A673 (cell line): ENCODE measurements around the gene ATP9A. TPM values are rescaled to one million over a fixed set of nuclear protein-coding genes. Genes with fewer than 3 reads are reported as not detected.

ENCODE experiments used
- BruUV-seq: library from RNA; stranded (reverse); fragments of 400-500 nt; replicated peaks from 2 replicates; lab custom pipeline; 2021; lab: Mats Ljungman, UMichigan
- CTCF ChIA-PET: fragments of 300-600 bp; sonication (Branson Sonifier 250); formaldehyde crosslinking; loops from one replicate; lab custom pipeline; 2022; ENCODE audit warnings: antibody characterized with exemption; lab: Charles Lee
- POLR2A ChIA-PET: fragments of 300-600 bp; sonication (Branson Sonifier 250); formaldehyde crosslinking; loops from one replicate; lab custom pipeline; 2022; ENCODE audit warnings: antibody characterized with exemption; ENCODE audit not compliant: low non-redundant PET; lab: Charles Lee
- DNase-seq: peaks from one replicate; pipeline ENCODE4 v3.0.0-alpha.2; 2015; ENCODE audit warnings: low spot score
- H3K27ac ChIP-seq: fragments of 200-600 bp; sonication (generic); 2 replicates; pipeline ENCODE4 v1.5.1; 2016; ENCODE audit warnings: mixed run types, low read depth, mild to moderate bottlenecking, mixed read lengths, antibody characterized with exemption, low read length; ENCODE audit not compliant: poor library complexity, severe bottlenecking
- H3K27me3 ChIP-seq: fragments of 200-600 bp; sonication (generic); replicated peaks from 2 replicates; pipeline ENCODE4 v1.6.1; 2017; ENCODE audit warnings: mixed run types, low read depth, mild to moderate bottlenecking, mixed read lengths, antibody characterized with exemption, low read length; ENCODE audit not compliant: insufficient read depth, poor library complexity
- H3K36me3 ChIP-seq: fragments of 200-600 bp; sonication (generic); 2 replicates; pipeline ENCODE4 v1.6.1; 2016; ENCODE audit warnings: mixed run types, mild to moderate bottlenecking, mixed read lengths, antibody characterized with exemption, low read length; ENCODE audit not compliant: insufficient read depth, poor library complexity, severe bottlenecking
- H3K4me1 ChIP-seq: fragments of 200-600 bp; sonication (generic); 2 replicates; pipeline ENCODE4 v1.6.1; 2017; ENCODE audit warnings: mixed run types, mild to moderate bottlenecking, mixed read lengths, antibody characterized with exemption, low read length; ENCODE audit not compliant: insufficient read depth, poor library complexity, severe bottlenecking
- H3K4me3 ChIP-seq: fragments of 200-600 bp; sonication (generic); 2 replicates; pipeline ENCODE4 v1.5.1; 2016; ENCODE audit warnings: low read depth, mixed run types, mild to moderate bottlenecking, mixed read lengths, low read length; ENCODE audit not compliant: poor library complexity, severe bottlenecking
- H3K9me3 ChIP-seq: fragments of 200-600 bp; sonication (generic); 2 replicates; pipeline ENCODE4 v1.6.1; 2016; ENCODE audit warnings: mixed run types, low read depth, mild to moderate bottlenecking, mixed read lengths, antibody characterized with exemption, low read length; ENCODE audit not compliant: poor library complexity, severe bottlenecking
- EZH2 ChIP-seq: fragments of 200-600 bp; sonication (generic); IDR thresholded peaks from 2 replicates; pipeline ENCODE4 v1.6.1; 2017; ENCODE audit warnings: borderline replicate concordance, low read depth, mild to moderate bottlenecking, mixed read lengths, antibody characterized with exemption, low read length; ENCODE audit not compliant: poor library complexity, severe bottlenecking
- intact Hi-C: fragments of 100-400 bp; cut with micrococcal nuclease; formaldehyde crosslinking; loops from one replicate; pipeline ENCODE4 v1.10.0; 2022; ENCODE audit not compliant: unreplicated experiment
- total RNA-seq: library from RNA; stranded (reverse); gene quantifications from 2 replicates; pipeline ENCODE4 v1.2.3, GENCODE V29; 2021
- TF ChIP-seq, protein P1 (sequence below): fragments of 300-800, 200-600 bp; sonication (generic); conservative IDR thresholded peaks from 2 replicates; pipeline ENCODE4 v1.5.1; 2017; ENCODE audit warnings: low read depth, mild to moderate bottlenecking, antibody characterized with exemption, low read length, moderate library complexity, mixed read lengths

Gene ATP9A
- total RNA-seq, 1 experiment from 2014 or later: 31.2 TPM

DNA sequence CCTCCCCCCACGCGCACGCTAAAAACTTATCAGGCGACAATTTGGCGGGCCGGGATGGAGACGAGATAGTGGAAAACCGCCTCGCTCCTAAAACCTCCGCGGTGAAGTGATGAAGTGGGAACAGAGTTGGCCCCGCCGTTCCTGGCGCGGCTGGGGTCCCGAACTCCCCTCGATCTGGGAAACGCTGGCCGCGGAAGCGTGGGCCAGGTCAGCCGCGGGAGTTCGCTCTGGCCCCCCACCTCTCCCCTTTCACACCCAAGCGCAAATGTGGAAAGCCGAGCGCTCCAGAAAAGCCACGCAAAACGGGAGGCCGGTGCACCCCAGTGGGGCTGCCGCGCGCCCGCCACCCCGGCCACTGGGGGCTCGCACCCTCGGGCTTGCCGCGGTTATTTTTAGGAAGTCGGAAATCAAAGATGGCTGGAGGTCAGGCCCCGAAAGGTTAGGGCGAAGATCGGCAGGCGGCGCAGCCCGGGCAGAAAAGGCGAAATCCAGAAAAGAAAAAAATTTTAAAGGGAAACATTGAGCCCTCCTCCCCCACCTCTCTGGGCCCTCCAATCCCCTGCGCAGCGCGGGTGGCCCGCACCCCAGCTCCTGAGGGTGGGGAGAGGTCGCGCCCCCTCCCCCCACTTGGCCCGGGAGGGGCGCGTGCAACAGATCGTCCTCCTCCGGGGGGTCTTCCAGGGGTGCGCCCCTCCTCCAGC lies 33.1 kb upstream of the ATP9A start:
- peaks cover 38% of the 10 kb centered on the region for H3K4me1 ChIP-seq
- DNase-seq: peak; percentile 47
- TF ChIP-seq, protein P1, sequence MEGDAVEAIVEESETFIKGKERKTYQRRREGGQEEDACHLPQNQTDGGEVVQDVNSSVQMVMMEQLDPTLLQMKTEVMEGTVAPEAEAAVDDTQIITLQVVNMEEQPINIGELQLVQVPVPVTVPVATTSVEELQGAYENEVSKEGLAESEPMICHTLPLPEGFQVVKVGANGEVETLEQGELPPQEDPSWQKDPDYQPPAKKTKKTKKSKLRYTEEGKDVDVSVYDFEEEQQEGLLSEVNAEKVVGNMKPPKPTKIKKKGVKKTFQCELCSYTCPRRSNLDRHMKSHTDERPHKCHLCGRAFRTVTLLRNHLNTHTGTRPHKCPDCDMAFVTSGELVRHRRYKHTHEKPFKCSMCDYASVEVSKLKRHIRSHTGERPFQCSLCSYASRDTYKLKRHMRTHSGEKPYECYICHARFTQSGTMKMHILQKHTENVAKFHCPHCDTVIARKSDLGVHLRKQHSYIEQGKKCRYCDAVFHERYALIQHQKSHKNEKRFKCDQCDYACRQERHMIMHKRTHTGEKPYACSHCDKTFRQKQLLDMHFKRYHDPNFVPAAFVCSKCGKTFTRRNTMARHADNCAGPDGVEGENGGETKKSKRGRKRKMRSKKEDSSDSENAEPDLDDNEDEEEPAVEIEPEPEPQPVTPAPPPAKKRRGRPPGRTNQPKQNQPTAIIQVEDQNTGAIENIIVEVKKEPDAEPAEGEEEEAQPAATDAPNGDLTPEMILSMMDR: peak; percentile 41
- TF ChIP-seq EZH2: no peak
- H3K9me3 ChIP-seq: no peaks in the 10 kb centered on the region
- intact Hi-C loops: loop anchor here (2.0 to 10.0 kb wide), 4 partner anchors 99 to 282 kb away; no protein-coding TSS in a partner anchor
- H3K4me3 ChIP-seq: peak overlapping the region; percentile 74
- POLR2A ChIA-PET: no interaction called here
- H3K27ac ChIP-seq: peak overlapping the region; percentile 89
- CTCF ChIA-PET: no interaction called here
- no peaks in the 10 kb centered on the region for H3K27me3 ChIP-seq
- H3K36me3 ChIP-seq: no peaks in the 10 kb centered on the region
- no TSS peak for BruUV-seq

- POLR2A ChIA-PET: no interaction called here
- Histone ChIP-seq H3K9me3 (no peaks in the 10 kb centered on the region), H3K36me3 (no peaks in the 10 kb centered on the region), H3K27ac (peak overlapping the region; percentile 89), H3K4me3 (peak overlapping the region; percentile 74), H3K4me1 (peaks cover 40% of the 10 kb centered on the region), H3K27me3 (no peaks in the 10 kb centered on the region)
- CTCF ChIA-PET: interaction anchor here (0.6 to 1.5 kb wide), 3 partner anchors 31 to 283 kb away, joined by 3 to 6 read pairs (median 4); no protein-coding TSS in a partner anchor
- intact Hi-C loops: loop anchor here (2.0 to 10.0 kb wide), 4 partner anchors 98 to 282 kb away; no protein-coding TSS in a partner anchor
- DNase-seq: peak; percentile 73
- BruUV-seq: no TSS peak
- no peak for TF ChIP-seq EZH2
- TF ChIP-seq, protein P1: no peak
These were observed 32.6 kb upstream of the ATP9A start for GRCh38 chr20:51800872-51801121.

DNA sequence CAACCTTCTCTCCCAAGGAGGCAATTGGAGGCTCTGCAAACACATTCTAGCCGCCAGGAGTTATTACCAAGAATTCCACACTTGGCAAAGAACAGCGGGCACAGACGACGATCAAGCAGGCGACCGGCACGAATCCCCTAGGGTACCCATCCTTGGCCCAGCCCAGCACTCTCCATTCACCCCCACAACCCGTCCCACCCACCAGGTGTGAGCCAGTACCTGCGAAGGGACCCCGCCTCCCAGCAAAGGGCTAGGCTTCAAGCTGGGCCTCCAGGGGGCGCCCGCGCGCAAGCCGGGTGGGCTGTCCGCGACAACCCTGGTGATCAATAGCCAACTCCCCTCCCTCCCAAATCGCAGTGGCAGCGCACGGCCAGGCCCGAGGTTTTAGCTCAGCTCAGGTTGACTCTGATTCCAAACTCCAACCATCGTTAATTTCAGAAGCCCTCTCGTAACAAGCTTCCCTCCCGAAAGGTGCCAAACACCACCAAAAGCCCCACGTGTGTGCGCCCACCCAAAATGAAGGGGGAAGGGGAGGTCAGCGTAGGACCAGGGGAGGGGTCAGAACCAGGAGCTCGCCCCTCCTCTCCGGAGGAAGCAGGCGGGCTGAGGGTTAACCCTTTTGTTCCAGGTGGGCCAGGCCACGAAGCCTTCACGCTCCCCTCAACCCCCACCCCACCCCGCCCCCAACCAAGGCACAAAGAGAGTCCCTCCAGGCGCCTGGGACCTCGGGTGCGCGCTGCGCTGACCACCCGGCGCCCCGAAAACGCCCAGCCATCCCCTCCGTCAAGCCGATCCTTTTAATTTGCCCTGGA lies 32.1 kb upstream of the ATP9A start:
- no peaks in the 10 kb centered on the region for H3K36me3 ChIP-seq
- peaks cover 40% of the 10 kb centered on the region for H3K4me1 ChIP-seq
- no TSS peak for BruUV-seq
- peak overlapping the region; percentile 89 for H3K27ac ChIP-seq
- TF ChIP-seq, protein P1: peak; percentile 99
- no peak for TF ChIP-seq EZH2
- ChIA-PET POLR2A (no interaction called here), CTCF (interaction anchor here (0.6 to 1.5 kb wide), 5 partner anchors 31 to 283 kb away, joined by 3 to 6 read pairs (median 4); no protein-coding TSS in a partner anchor)
- no peaks in the 10 kb centered on the region for H3K27me3 ChIP-seq
- no peaks in the 10 kb centered on the region for H3K9me3 ChIP-seq
- H3K4me3 ChIP-seq: peak overlapping the region; percentile 74
- DNase-seq: peak; percentile 82
- intact Hi-C loops: loop anchor here (2.0 to 10.0 kb wide), 4 partner anchors 98 to 283 kb away; no protein-coding TSS in a partner anchor
